RCC 7860 (cell line): Measurements from ENCODE around the gene CFAP100.

Source experiments
- DNase-seq: peaks from one replicate; pipeline ENCODE4 v3.0.0-alpha.2; 2015; ENCODE audit warnings: low spot score
- FAIRE-seq: peaks from 2 replicates; lab custom pipeline; 2012; peaks lifted over from hg19 to GRCh38; lab: Jason Lieb, UNC

CFAP100 gene

DNA sequence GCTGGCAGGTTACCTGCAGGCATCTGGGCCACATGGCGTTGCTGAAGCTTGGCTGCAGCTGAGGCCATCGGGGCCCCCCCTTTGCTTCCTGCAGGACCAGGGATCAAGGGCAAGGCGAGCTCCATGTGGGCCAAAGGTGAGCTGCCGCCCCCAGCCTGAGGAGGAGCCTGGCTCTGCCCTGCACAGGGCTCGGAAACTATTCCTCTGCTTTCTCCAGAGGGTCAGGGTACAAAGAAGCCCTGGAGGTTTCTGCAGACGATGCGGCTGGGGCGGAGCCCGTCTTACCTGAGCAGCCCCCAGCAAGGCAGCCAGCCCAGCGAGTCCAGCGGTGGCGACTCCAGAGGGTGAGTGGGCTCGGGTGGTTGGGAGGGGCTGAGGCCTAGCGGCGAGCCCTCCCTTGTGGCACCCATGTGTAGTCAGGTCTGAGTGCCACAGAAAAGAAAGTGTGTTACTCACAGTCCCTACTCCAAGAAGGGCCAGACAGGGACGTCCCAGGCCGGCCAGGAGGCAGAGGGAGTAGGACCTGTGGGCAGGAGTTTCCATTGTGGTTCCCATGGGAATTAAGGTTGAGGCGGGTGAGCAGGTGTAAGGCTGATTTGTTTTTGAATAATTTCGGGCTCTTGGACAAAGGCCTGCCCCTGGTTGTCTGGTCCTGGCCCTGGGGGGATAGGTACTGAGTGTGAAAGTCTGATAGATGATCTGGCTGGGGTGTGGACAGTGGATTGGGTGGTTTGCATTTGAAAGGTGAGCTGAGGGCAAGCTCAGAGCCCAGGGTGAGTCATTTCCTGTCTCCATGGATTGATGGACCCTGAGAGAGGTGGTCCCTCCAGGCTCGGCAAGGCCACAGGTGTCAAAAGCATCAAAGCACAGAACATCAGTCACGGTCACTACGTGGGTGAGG, 25.4 kb downstream of the CFAP100 start:
- DNase-seq = no peak

DNA sequence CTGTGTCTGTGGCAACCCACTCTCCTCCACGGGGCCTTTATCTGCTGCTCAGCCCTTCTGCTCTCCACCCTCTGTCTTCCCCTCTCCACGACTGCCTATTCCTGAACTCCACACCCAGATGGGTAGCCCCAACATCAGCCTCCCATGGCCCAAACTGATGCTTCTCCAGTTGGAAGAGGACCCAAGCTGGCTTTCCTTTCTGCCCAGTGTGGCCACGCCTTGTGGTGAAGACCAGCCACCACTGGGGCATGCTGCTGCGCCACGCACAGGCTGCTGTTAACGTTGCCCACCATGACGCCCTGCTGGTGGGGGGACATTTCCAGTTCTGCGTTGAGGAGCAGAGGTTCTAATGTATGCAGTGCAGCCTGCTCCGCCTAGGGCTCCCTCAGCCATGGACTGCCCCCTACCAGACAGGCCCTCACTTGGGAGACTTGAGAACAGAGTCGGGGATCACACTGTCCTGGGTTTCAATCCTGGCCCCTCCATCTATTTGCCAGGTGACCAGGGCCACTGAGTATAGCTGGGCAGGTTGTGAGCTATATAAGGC, 26.9 kb downstream of the CFAP100 start:
- DNase-seq (no peak), FAIRE-seq (no peak)

More for the DNA sequence above, 25.4 kb downstream of the CFAP100 start:
- no peak for FAIRE-seq

DNA sequence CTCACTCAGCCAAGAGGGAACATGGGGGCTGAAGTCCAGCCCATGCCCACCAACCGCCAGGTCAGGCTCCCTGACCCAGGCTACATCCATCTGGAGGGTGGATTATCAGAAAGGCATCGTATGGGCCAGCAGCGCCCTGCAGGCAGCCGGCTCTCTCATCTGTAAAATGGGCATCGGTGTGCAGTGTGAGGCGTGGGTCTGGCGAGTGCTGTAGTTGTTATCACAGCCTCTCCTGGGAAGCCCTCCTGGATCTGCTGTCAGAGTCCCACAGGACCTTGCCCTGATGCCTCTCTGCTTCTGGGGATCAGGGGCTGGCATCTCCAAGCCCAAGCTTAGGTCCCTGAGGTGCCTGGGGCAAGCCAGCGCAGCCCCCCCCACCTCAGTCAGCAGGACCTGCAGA, 27.4 kb downstream of the CFAP100 start:
- DNase-seq (no peak), FAIRE-seq (no peak)

DNA sequence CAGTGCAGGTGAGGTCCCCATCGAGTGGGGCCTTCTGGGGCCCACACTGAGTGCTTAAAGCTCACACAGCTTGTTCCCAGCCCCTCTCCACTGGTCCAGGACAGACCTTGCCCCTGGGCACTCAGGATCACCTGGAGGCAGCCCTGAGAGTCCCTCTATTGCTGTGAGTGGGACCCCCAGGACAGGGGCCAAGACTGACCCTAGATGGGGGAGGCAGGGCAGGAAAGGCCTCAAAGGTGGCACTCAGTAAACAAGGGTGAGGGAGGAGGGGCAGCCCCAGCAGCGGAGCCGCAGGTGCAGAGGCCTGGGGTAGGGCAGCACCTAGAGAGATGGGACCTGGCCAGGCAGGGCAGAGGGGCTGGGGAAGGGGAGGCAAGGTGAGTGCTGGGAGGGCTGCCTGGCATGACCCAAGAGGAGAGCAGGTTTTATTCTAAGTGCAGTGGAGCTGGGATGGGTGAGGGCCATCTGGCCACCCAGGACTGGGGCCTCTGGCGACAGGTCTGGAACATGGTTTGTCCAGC, 27.9 kb downstream of the CFAP100 start:
- no peak for FAIRE-seq

DNA sequence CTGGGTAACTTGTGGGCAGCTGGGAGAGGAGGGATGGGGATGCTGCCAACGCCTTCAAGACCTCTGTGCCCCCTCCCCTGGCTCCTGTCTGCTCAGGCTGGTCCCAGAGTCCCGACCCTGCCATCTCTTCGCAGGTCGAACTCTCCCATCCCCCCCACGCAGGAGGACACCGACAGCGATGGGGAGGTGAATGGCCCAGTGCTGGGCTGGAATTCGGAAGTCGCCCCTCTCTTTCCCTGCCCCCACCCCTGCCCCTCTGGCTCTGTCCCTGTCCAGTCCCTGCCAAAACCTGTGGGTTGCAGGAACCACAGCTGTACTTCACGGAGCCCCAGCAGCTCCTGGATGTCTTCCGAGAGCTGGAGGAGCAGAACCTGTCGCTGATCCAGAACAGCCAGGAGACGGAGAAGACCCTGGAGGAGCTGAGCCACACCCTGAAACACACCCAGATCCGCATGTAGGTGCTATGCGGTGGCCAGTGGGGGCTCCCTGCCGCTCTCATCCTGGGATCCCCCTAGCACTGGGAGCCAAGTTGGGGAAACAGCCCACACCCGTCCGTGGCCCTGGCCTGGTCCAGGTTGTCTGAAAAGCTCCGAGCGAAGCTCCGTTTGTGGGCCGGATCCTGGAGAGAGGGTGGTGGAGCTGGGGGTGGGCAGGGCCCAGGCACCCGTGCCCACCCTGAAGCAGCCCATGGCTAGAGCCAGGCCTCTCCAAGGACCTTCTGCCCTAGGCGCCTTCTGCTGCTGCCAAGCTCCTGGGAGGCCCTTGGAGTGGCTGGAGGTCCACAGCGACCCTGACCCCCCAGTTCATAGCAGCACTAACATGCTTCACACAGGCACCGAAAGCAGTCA, 28.7 kb downstream of the CFAP100 start:
- no peak for FAIRE-seq
- DNase-seq = no peak

More for the DNA sequence above, 27.9 kb downstream of the CFAP100 start:
- DNase-seq = no peak

DNA sequence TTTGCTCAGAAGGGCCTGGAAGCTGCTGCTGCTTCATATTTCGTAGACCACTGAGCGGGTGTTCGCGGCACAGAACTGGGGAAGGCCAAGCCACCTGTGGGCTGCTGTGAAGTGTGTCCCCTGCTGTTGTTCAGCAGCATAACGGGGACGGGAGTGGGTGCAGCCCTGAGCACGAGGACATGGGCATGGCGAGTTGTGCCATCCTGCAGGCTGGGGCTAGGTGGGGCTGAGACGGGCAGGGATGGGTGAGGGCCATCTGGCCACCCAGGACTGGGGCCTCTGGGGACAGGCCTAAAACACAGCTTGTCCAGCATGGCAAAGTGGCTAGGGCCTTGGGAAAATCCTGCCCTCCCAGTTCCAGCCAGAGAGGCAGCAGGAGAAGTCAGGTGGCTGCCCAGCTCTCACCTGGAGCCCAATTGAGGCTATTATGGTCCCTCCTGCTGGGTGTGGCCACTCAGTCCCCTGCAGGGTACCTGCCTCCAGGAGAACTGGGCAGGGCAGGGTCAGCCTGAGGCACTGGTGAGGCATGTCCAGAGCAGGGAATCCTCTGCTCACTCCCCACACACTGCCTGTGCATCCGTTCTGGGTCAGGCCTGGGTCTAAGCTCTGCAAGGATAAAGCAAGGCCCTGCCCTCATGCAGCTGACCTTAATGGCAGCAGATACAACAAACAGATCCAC, 29.5 kb downstream of the CFAP100 start:
- FAIRE-seq (no peak), DNase-seq (no peak)

DNA sequence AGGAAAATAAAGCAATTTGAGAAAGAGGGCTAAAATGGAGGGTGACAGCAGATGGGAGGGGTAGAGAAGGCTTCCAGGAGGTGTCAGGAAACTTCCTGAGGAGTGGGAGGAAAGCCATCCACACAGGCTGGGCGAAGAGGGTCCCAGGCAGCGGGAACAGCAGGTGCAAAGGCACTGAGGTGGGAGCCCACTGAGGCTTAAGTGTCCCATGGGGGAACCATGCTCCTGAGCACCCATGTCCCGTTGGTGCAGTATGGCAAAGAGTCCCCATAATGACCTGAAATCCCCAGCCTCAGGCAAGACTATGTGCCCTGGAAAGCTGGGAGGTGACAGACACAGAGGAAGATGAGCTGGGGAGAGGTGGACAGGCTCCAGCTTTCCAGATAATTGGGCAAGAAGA, 30.0 kb downstream of the CFAP100 start:
- DNase-seq = no peak
- no peak for FAIRE-seq

DNA sequence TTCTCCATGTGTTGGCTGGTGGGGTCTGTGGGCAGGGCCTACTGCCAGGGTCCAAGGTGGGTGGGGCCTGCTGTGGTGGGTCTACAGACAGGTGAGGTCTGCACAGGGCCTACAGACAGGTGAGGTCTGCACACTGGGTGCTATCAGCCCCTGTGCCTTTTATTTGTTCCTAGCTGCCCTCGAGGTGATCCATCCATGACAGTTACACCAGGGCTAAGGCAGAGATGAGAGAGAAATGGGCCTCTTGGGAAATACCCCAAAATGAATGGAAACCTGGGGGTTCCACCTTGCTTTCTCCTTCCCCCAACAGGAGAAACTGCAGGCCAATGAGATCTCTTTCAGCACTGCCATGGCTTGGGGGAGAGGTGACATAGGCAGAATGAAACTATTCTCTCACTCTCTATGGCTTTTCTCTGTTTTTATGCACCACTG, 36.4 kb downstream of the CFAP100 start:
- DNase-seq (no peak), FAIRE-seq (no peak)

DNA sequence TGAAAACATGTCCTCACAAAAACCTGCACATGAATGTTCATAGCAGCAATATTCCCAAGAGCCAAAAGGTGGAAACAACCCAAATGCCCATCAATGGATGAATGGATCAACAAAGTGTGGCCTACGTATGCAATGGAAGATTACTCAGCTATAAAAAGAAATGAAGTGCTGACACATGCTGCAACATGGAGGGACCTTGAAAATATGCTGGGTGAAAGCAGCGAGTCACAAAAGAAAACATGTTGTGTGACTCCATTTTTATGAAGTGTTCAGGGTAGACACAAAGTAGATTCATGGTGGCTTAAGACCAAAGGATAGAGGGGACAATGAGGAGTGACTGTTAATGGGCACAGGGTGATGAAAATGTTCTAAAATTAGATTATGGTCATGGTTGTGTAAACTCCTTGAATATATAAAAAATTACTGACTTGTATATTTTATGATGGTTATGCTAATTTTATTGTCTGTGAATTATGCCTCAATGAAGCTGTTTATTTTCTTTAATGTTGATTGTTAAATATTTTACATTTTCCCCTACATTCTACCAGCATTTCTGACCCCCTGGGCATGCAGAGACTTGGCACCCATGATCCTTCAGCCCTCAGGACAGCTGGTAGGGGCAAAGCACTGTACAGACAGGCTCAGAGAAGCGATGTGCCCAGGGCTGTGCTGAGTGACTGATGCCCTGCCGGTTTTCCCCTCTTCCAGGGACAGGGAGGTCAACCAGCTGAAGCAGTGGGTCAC, 37.8 kb downstream of the CFAP100 start:
- DNase-seq = no peak
- FAIRE-seq = no peak

DNA sequence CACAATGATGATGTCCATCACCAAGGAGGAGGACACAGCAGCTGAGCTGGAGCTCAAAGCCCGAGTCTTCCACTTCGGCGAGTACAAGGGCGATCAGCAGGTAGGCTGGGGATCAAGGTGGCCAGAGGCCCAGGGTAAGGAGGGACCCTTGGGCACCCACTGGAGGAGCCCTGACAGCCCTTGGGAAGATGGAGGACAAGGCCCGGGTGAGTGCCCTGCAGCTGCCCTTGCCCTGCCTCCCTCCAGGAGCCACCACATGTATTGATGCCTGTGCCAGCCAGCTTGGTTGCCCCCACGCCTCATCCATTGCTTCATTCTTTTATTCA, 38.4 kb downstream of the CFAP100 start:
- FAIRE-seq = no peak
- no peak for DNase-seq

DNA sequence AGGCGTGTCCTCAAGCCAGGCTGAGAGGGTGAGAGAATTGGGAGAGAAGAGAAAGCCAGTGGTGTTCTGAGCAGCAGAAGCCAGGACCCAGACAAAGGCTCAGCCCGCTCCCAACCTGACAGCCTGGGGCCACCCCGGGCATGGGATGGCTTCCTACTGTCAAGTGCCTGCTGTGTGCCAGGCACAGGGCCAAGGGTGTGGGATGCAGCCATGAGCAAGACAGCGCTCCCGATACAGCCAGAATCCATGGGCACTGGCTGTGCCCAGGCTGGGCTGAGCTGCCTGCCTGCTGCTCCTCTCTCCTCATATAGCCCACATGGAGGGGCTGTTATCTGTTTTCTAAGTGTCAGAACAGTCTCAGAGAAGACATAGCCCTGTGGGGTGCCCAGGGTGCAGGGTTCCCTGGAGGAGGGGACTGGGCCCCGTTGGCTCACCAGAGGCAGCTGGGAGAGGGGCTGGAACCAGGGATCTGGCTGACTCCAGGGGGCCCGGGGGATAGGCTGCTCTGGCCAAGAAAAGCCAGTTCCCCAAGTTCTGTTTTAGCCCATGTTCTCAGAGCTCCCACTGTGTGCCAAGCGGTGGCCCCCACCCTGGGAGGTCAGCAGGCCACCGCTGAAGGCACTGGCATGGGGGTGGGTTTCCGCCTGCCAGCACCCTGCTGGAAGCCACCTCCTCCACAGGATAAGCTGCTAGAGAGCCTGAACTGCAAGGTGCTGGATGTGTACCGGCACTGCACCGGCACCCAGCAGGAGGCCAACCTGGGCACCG, 39.0 kb downstream of the CFAP100 start:
- DNase-seq (no peak), FAIRE-seq (no peak)

DNA sequence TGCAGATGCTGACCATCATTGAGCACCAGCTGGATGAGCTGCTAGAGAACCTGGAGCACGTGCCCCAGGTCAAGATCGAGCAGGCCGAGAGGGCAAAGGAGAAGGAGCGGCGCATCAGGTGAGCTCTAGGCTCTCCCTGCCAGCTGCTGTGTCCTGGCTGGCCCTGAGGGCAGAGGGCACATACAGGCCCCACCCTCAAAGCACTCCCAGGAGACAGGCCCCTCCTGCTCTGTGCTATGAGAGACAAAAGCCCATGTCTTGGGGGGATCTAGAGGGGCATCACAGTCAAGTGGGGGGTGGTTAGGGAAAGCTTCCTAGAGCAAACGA, 39.5 kb downstream of the CFAP100 start:
- FAIRE-seq (no peak), DNase-seq (no peak)

DNA sequence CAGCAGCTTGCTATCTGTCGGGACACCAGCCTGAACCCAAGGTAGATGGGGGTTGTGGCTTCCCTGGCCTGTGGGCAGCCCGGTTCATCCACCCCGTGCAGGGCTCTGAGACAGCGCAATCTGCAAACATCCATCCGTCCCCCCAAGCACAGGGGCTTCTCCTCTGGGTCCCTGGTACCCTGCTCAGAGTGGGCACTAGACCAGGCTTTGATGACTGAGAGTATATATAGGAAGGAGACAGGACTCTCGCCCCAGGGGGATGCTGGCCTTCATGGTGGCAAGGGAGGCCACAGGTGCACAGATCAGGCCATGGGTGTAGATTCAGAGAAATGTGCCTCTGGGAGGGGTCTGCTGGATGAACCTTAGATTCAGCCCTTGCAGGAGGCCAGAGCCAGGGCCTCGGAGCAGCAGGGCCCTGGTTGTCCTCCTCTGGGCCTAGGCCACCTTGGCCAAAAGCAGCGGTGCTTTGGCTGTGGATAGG, 40.3 kb downstream of the CFAP100 start:
- FAIRE-seq (no peak), DNase-seq (no peak)

DNA sequence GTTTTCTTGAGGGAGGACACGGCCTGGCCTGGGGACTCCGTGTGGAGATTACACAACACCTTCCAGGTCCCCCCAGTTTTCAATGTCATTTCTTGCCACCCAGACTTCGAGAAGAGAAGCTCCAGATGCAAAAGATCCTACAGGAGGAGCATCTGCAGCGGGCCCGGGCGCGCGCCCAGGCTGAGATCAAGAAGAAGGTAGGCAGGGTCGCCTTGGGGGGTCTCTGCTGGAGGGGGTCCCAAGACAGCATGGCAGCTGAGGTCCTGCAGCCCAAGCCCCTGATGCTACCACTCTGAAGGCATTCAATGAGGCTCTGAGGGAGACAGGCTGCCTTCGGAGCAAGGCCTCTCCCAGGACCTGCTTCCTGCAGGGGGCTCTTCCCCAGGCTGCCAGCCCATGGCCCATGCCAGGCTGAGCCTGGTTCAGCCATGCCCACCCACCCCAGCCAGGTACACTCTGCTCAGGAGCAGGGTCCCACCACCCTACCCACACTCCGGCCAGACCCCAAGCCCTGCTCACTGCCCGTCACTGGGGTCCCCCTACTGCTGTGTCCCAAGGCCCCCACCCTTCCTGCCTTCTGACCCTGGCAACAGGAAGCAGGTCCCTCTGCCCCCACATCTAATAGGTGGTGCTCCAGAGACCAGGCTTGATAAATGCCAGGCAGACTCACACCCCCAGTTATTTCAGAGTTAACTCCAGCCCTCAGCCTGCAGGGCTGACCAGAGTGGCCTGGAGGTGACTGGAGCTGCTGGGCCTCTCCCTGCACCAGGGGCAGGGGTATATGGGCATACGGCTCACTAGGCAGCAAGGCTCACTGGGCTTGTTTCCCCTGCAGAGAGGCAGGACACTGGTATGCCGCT, 41.0 kb downstream of the CFAP100 start:
- no peak for FAIRE-seq
- no peak for DNase-seq

DNA sequence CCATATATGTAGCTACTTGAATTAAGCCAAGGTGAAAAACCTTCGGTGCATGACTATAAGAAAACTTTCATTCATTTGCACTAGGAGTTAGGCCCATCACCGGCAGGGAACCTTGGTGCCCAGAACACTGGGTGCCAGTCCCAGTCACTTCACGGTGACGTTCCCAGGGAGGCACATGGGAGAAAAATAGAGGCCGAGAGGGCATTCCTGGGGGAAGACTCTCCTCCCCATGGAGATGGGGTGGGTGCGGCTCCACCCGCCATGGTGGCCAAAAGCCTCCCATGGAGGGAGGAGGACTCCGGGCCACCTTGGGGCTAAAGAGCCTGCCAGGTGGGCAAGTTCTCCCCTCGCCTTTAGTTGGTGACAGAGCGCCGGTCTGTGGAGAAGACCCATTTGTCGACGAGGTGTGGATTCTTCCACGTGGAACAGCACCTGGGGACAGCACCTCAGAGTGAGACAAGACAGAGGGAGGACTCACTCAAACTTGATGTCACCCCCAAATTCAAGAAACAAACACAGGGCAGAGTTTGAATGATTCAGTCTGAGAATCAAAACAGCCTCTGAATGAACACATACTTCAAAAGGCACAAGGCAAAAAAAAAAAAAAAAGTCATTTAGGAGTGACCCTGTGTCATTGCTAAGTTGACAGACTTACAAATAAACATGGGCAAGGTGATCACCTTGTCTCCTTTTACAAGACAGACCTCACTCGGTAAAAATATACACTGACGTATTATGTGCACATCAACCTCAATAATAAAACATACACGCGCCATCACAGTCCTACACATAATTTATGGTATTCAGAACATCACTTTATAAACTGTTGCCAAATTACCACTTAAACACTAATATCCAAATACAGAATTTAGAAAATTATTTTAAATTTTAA, 42.4 kb downstream of the CFAP100 start:
- DNase-seq = no peak

DNA sequence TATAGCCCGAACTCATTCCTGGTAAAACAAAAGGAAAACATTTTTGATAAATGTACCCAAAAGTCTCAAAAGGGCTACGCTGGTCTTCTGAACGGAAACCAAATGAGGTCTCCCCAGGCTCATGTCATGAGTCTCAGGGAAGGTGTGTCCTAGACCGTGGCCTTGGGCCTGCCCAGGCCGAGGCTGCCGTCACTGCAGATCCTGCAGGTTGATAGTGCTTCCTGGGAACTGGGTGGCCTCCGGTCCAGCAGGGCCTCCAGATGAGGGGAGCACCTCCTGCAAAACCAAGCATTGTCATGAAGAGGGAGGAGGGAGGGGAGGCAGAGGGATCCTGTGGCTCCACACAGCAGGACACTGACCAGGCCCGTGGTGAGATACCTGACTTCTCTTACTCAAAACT, 43.5 kb downstream of the CFAP100 start:
- FAIRE-seq (no peak), DNase-seq (no peak)

More for the DNA sequence above, 42.4 kb downstream of the CFAP100 start:
- no peak for FAIRE-seq

DNA sequence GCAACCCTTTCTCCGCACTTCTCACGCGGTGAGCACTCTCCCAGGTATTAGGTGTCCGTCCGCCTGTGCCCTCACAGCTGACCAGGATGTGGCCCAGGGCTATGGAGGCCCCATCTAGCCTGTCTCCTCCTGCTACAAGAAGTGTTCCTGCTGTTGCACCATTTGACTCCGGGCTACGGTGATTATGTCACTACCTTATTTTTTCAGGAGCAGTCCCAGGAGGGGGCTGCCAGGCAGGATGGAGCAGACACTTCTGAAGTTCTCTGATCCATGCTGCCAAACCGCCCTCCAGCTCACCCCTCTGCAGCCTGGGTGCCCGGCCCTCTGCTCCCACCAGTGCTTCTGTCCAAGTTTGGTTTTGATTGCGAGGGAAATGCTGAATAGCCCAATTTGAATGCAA, 44.0 kb downstream of the CFAP100 start:
- DNase-seq (no peak), FAIRE-seq (no peak)
